Measurements from ENCODE around the gene SCEL.

Gene SCEL

DNA sequence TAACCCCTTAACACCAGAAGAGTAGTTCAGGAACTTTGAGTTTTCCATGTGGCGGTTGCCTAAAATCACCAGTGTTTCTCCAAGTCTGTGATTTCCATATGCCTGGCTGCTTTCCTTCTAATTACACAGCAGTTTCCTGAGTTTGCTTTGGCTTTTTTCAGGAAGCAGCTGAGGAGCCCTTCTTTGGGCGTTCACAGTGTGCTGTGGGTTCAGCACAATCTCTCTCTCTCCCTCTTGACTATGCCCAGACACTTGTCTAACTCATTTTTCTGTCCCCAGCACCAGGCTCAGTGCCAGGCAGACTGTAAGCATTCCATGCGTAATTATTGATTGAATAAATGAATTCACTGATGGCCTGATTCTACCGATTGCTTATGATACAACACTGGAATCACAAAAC, 19.7 kb downstream of the SCEL start:
- in situ Hi-C loops (cut with MboI; ENCODE audit: low sequenced_read_pairs): no loop called here

DNA sequence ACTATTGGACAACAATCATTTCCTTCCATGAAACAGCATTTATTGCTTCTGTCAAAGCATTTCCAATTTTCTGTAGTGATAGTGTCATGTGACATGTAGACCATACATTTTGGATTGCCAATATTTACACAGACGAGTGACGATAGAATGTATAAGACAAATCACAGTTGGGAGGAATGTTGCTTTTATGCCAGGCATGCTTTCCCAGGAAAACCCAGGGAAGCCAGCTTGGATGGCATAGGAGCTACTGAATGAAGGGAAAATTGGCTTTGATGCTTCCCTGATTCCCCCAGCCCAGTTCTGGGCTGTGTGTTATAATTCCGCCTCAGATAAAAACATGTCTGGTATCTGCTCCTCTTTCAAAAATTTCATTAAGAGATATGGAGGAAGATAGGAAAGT, 22.5 kb downstream of the SCEL start:
- in situ Hi-C loops (cut with MboI; ENCODE audit: low sequenced_read_pairs): no loop called here

DNA sequence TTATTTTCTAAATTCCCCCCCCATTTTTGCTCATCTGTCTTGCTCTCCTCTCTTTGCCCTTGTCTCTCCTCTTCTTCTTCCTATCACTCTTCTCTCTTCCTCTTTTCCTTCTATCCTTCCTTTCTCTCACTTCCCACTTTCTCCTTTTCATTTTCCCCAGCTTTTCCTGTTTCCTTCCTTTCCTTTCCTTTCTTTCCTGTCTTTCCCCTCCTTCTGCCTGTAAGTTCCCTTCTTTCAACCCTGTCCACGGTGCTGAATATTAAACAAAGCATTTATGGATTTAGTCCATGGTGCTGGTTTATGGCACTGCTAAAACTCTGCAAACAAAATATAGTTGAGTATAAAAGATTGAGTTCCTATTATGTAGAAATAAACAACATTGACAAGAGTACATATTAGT, 27.6 kb downstream of the SCEL start:
- in situ Hi-C loops (cut with MboI; ENCODE audit: low sequenced_read_pairs): no loop called here

DNA sequence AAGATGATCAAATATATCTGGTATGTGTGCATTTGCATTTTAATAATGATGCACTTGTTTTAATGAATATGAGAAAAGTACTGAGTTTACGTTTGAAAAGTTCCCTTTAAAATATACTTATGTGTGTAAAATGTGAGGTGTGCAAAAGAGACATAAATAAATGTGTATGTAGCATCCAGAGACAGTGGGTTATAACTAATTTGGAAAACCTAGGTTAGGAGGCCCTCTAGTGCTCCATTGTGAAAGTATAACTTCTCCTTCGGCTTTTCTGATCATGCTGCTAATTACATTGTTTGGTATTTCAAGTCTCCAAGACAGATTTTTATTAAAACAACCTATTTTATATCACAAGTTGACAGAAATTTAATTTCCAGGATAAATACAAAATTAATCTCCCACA, 30.1 kb downstream of the SCEL start:
- in situ Hi-C loops (cut with MboI; ENCODE audit: low sequenced_read_pairs): no loop called here

DNA sequence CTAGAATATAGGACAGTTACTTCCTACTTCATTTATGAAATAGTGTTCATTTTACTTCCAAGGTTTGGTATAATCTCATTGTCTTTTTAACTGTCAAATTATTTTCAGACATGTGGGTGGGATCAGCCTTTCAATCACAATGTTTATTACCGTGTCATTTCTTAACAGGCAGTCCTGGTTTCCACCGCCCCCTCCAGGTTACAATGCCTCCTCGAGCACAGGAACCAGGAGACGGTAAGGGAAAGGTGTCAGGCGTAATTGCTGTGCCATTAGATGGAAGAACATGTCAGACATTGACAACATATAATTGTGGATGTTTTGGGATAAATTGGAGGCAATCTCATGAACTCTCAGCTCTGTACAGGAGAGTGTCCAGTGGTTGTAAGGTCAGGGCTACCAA, 36.5 kb downstream of the SCEL start:
- in situ Hi-C loops (cut with MboI; ENCODE audit: low sequenced_read_pairs): no loop called here

DNA sequence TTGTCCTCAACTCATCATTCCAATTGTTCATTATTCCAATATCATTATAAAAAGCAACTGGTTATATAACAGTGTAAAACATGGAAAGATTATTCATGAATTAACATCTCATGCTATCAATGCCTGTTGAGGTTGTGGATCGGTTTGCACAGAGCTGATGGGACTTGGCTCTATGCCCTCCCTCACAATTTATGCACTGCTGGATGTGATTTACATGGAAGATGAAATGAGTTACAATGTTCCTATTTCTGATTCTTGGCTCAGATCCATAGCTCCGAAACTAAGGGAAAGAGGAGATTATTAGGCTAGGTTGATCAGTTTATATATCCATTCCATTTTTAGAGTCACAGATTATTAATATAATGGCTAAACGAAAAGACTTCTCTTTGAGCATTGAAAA, 38.6 kb downstream of the SCEL start:
- in situ Hi-C loops (cut with MboI; ENCODE audit: low sequenced_read_pairs): no loop called here

DNA sequence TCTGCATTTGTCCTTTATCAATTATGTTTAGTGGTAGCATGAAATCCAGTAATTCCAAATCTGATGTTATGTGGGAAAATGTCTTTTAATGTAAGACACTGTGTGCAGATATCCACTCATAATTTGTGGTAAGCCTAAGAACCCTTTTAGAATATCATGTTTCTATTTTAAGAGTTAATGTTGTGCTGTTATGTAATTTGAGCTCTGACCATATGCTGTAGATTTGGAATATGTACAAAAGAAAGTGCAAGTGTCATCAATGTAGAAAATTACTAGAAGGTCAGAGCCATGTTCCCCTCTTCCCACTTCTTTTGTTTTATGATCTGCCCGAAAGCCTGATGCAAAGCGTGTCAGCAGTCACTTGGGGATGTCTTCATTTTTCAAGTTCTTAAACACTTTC, 44.5 kb downstream of the SCEL start:
- in situ Hi-C loops (cut with MboI; ENCODE audit: low sequenced_read_pairs): no loop called here

DNA sequence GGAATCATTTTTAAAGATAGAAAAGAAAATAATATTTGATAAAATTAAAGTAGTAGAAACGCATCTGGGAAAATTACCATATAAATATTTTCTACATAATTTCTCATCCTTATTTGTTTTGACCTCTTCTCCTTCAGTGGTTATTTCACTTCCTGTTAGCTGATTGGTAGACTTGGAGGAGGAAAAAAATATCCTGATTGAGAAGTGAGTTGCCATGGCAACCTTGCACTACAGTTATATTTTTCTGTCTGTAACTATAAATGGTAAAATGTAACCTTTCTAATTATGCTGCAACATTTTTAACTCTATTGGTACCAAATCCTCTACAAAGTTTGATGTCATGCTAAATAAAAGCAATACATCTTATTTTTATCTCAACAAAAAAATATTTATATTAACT, 45.2 kb downstream of the SCEL start:
- in situ Hi-C loops (cut with MboI; ENCODE audit: low sequenced_read_pairs): no loop called here

DNA sequence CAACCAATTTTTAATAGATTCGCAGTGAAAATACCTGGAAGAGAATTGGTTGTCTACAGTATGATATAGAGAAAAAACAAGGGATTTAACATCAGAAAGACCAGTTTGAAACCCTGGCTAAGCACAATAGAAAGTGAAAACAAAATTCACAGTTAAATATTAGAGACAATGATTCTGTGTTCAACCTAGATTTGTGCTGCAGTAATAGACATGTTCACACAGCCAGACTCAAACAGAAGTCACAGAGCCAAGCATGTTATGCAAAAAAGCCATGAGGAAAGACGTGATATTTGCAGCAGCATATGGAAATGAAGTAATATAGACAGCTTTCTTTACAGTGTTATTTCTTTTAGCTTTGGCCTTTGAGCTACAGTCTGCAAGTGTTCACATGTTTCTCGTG, 48.1 kb downstream of the SCEL start:
- in situ Hi-C loops (cut with MboI; ENCODE audit: low sequenced_read_pairs): no loop called here

DNA sequence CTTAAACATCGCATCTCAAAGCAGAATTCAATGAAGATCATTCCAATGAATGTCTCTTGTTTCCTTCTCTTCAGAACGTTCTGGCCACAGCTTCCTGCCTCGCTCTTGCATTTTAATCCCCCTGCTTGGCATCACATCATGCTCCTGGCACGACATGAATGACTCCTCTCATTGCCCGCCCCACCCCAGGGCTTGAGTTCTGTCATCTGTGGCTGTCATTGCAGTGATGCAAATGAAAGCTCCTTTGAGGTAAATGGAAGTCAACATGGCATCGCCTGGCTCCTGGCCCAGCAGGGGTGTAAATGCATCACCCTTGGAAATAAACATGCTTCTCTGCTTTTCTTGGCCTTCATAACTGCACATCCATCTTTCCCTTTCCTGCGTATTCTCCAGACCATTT, 48.6 kb downstream of the SCEL start:
- in situ Hi-C loops (cut with MboI; ENCODE audit: low sequenced_read_pairs): no loop called here

DNA sequence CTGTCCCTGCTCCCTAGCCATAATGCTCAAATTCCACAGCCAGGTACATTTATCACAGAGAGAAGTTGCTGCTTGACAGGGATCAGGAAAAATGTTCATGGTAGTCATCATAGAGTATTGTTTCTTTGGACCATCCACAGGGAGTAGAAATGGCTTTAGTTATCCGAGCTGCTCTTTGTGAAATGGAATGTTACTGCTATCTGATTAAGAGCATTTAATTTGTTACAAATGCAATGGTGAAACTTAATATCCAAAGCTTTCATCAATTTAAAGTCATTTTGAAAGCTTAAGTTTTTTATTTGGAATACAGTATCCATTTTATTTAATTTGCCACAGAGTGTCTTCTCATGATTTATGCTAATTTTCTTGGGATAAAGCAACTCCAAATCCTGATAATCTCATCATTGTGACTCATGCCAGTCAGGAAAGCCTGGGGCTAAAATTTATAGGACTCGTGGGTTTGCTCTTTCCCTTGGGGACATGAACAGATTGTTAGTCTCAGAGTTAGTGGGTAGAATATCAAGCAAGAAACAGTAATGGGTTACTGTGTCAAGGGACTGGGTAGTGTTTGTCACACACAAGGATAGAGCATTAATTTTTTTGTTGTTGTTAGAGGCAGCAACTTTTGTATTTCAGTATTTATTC, 59.8 kb downstream of the SCEL start:
- in situ Hi-C loops (cut with MboI; ENCODE audit: low sequenced_read_pairs): loop anchor here (10.0 kb wide), 2 partner anchors 160 to 530 kb away; no protein-coding TSS in a partner anchor

DNA sequence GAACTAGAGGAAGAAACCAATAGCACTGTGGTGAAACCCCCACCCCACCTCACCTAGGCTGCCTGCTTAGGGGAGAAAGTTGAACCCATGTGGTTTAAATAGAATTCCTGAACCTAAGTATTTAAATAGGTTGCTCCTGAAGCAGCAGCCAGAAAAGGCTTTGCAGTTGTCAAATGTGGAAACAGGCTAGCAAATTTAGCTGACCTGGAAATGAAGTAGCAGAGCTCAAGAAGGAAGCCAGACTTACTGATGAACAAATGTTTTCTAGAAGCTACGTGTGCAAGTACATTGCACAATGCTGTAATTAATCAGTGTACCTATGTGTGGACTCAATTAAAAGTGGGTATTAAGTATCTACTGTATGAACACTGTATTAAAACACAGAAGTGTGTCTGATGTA, 61.3 kb downstream of the SCEL start:
- in situ Hi-C loops (cut with MboI; ENCODE audit: low sequenced_read_pairs): loop anchor here (10.0 kb wide), 2 partner anchors 158 to 528 kb away; no protein-coding TSS in a partner anchor

DNA sequence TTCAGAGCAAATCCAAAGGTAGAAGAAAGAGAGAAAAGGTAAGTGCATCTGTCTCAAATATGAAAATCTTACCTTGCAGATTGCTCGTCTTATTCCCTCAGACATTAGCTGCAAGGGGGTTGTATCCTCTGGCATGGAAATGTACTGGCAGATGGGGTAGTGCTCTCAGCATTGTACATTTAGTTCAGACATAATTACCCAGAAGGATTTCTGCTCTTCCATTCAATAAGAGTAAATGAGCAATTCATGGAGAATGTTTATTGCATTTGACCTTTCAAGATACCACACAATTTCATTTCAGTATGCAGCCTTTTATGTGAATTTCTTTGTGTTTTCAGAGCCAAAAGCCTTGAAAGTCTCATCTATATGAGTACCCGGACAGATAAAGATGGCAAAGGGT, 63.8 kb downstream of the SCEL start:
- in situ Hi-C loops (cut with MboI; ENCODE audit: low sequenced_read_pairs): loop anchor here (10.0 kb wide), 2 partner anchors 155 to 525 kb away; no protein-coding TSS in a partner anchor

DNA sequence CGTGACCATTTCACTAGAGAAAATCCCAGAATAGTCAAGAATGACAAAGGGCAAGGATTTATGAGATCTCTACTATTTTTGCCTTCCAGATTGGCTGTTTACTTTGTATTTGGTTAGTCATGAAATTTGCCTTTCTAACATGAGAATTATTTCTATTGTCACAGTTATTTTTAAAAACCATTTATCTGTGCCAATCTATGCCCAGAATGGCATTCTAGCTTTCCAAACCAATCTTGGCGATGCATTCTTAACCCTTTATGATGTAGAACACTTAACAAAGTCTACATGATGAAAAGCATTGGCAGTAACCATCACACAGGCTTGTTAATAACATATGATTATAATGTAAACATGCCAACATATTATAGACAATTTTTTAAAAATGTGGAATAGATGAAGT, 65.2 kb downstream of the SCEL start:
- in situ Hi-C loops (cut with MboI; ENCODE audit: low sequenced_read_pairs): no loop called here

DNA sequence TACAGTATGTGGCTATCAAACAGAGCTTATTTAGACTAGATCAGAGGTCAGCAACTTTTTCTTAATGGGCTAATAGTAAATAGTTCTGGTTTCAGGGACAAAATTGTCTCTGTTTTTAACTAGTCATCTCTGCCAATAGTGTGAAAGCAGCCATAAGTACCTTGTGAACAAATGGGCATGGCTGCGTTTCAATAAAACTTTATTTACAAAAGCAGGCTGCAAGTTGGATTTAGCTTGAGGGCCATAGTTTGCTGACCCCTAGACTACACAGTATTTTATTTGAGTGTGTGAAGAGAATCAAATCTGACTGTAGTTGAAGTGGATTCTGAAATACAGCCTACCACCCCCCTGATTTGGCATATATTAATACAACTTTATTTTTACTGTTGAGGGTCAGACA, 75.6 kb downstream of the SCEL start:
- in situ Hi-C loops (cut with MboI; ENCODE audit: low sequenced_read_pairs): no loop called here

DNA sequence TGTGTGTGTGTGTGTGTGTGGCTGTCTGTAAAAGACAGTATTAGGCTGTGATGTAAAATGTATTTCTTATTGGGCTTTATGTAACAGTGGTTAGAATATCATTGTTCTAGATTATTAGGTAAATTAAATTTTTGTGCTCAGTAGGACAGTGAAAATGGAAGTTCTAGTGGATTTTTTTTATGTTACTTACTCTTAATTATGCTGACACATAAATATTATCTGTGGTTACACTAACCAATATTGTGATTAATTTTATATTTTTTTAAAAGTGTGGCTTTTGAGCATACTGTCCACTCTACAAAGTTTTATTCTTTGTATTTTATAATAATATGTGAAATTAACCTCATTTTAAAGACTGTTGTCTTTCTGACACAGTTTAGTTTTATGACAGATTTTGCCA, 80.5 kb downstream of the SCEL start:
- in situ Hi-C loops (cut with MboI; ENCODE audit: low sequenced_read_pairs): no loop called here

DNA sequence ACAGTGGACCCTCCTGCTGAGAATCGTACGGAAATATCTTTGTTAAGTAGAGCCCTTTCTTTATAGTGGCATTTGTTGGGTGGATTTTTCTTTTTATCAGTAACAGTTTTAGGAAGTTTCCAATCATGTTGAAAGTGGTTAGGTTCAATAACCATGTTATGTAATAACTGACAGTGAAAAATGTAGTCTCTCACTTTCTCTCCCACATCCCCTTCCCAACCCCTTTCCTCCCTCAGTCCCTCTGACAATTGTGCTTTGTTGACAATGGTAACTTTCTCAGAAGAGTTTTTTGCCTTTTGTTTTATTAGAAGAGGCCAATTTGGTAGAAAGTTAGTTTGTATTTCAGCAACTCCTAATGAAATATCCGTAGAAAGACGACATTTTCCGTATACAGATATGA, 84.1 kb downstream of the SCEL start:
- in situ Hi-C loops (cut with MboI; ENCODE audit: low sequenced_read_pairs): no loop called here

DNA sequence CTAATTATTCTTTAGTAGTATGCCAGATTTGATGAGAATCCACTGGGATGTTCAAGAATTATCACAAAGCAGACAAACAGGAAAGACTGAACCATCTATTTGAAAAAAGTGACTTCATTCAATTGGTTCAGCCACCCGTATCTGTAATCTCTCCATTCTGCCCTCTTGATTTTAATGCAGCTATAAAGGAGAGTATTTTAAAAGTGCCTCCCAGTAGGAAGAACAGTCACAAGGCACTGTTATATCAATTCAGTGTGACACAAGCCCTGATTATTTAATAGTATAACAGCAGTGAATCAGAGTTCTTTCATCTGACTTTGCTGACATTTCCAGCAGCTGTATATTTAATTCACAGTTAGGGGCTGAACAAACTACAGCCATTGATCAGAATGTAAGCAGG, 84.6 kb downstream of the SCEL start:
- in situ Hi-C loops (cut with MboI; ENCODE audit: low sequenced_read_pairs): no loop called here

DNA sequence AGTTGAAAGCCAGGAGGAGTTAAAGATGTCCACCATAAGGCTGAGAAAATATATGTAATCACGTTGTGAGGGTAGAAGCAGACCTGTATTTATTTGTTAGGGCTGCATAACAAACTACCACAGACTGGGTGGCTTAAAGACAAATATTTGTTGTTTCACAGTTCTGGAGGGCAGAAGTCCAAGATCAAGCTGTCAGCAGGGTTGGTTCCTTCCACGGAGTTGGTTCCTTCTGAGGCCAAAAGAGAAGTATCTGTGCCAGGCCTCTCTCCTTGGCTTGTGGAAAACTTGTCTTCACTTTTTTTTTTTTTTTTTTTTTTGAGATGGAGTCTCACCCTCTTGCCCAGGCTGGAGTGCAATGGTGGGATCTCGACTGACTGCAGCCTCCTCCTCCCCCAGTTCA, 88.3 kb downstream of the SCEL start:
- in situ Hi-C loops (cut with MboI; ENCODE audit: low sequenced_read_pairs): no loop called here

DNA sequence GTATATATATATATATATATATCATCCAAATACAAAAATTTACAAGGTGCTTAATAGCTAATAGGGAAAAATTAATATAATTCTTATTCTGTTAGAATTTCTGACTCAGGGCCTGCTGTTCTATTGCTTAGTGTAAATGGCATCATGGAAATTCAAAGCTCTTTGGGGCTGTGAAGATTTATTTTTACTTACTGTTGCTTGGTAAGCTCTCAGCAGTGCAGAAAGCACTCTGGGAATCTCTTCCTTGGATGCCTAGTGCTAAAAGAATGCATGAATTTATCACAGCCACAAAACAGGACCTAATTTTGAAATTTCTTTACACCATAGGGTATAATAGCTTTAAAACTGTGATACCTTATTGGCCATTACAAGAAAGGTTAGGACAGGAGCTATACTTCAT, 92.7 kb downstream of the SCEL start:
- in situ Hi-C loops (cut with MboI; ENCODE audit: low sequenced_read_pairs): no loop called here

DNA sequence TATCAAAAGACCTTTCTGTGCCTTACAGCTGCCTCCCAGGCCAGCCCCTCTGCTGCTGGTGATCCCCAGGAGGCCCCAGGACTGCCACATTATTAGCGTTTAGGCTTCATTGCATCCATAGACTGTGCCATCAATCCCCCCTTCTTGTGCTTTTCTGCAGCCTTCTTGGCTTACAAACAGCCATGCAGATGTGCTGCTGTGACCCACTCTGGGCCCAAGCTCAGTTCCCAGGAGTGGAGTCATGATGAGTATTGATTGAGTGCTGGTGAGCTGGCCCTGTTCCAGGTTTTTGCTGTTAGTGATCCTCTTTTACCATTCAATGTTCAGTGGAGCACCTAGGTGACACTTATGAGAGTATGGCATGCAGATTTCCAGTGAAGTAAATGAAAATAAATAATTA, 102.1 kb downstream of the SCEL start:
- in situ Hi-C loops (cut with MboI; ENCODE audit: low sequenced_read_pairs): no loop called here

DNA sequence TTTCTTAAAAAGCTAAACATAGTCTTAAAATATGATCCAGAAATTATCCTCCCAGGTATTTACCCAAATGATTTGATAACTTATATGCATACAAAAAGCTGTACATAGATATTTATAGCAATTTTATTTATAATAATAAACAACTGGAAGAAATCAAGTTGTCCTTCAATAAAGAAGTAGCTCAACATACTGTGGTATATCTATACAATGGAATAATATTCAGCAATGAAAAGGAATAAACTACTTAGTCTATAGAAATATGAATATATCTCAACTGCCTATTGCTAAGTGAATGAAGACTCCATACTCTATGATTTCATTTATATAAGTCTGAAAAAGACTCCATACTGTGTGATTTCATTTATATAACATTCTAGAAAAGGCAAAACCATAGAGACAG, 114.9 kb downstream of the SCEL start:
- in situ Hi-C loops (cut with MboI; ENCODE audit: low sequenced_read_pairs): no loop called here

DNA sequence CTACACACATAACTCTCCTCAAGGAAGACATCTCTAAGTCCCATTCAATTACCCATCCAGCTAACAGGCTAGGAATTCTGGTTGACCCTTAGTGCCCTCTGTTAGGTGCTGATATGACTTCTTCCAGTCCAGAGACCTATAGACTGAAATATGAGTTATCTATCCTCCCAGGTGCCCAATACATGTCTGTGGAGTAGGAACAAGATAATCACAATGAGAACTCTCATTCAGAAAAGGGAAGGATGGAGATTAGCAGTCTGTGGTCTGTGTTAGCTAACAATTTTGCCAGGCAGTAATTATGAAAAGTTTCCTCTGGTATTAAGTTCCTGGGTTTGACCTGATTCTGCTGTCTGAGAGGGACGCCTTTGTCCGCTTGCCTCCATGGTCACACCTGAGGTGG, 117.8 kb downstream of the SCEL start:
- in situ Hi-C loops (cut with MboI; ENCODE audit: low sequenced_read_pairs): no loop called here
